ENCODE data around the gene THRB. TPM values are rescaled to one million over a fixed set of nuclear protein-coding genes. Genes with fewer than 3 reads are reported as not detected.

Gene THRB
- total and polyA plus RNA-seq, 7 experiments from 2014 or later: 0.05 to 1.0 (median 0.16) TPM; not detected in 4

Small RNA genes within 50 kb of the gene (microRNA-seq; reads per million reads assigned to microRNA genes)
- gene MIR4792 (ENCODE audit: borderline microRNAs expressed): not detected

All from naive thymus-derived CD4-positive, alpha-beta T cell (primary cell).